ENCODE results near the gene NLRP10.

NLRP10 gene

DNA sequence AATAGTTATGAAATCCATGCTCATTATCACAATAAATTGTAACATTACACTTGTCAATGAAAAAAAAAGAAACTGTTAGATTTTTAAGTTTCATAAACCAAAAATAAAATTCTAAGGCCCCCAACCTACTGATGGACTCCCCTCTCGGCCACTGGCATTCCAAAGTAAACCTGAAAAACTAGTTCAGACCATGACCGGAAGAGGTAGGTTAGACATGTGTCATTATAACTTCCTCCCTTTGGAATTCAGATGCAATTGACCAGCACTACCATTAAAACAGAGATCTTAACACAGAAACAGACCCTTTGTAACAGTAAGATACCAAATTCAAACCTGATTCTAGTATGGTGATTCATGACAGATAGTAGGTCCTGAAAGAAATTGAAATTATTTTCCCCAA, 47.1 kb downstream of the NLRP10 start:
- TF ChIP-seq OSR1 (CRISPR knock-in tag; IDR thresholded peaks at IDR 0.05), result no peak
- ATAC-seq, result no peak
